Amniotic stem cell (primary cell): ENCODE results near the gene ZNRF1.

ENCODE experiments used
- DNase-seq: peaks from one replicate; lab custom pipeline; 2025; lab: John Stamatoyannopoulos, UW

ZNRF1 gene

GRCh38 chr16:75160386-75160785 lies 161.6 kb downstream of the ZNRF1 start:
- DNase-seq, result no peak
